Skin epidermis (tissue), 12 donors: ENCODE data around the gene TJP1.
A peak's percentile ranks its signal among the peaks of the same experiment; 100 is the strongest.
"Not testable (repeated sequence)": the region's sequence is repeated elsewhere in the genome, so short reads cannot be mapped to it uniquely, and the experiment has no call there.

Experiments used
- H3K27ac ChIP-seq, 21 experiments: fragments of 200-600 bp; sonication (generic) in 11 of 21; one replicate each; pipeline ENCODE4 v1.5.0; 2020; ENCODE audit warnings: mild to moderate bottlenecking in 3 of 21, inconsistent platforms in 2 of 21, moderate library complexity in 2 of 21
- H3K4me3 ChIP-seq, 7 experiments: fragments of 200-600 bp; sonication (generic) in 2 of 7; one replicate each; pipeline ENCODE4 v1.5.0; 2020; ENCODE audit warnings: inconsistent platforms in 2 of 7, mild to moderate bottlenecking in 2 of 7, moderate library complexity in 1 of 7

Gene TJP1

GRCh38 chr15:29672923-29673809, 149.1 kb downstream of the TJP1 start:
- Histone ChIP-seq H3K27ac (no peak overlapping the region), H3K4me3 (no peak overlapping the region)

GRCh38 chr15:29672446-29672845, 149.8 kb downstream of the TJP1 start:
- no peak overlapping the region for H3K27ac ChIP-seq
- no peak overlapping the region for H3K4me3 ChIP-seq

GRCh38 chr15:29672046-29672445, 150.2 kb downstream of the TJP1 start:
- H3K4me3 ChIP-seq, H3K27ac ChIP-seq: not testable (repeated sequence)

GRCh38 chr15:29670998-29671981, 151.0 kb downstream of the TJP1 start:
- no peak overlapping the region for H3K4me3 ChIP-seq
- peak overlapping the region in 4 of 21 experiments; percentile 10 to 49 (median 29) for H3K27ac ChIP-seq

- peak overlapping the region in 3 of 21 experiments; percentile 10 to 49 (median 29) for H3K27ac ChIP-seq
- H3K4me3 ChIP-seq, result no peak overlapping the region
These were observed 152.0 kb downstream of the TJP1 start for GRCh38 chr15:29670266-29670665.

GRCh38 chr15:29669823-29670222, 152.4 kb downstream of the TJP1 start:
- no peak overlapping the region for H3K4me3 ChIP-seq
- peak overlapping the region in 1 of 21 experiments; percentile 29 for H3K27ac ChIP-seq

GRCh38 chr15:29668120-29668602, 154.1 kb downstream of the TJP1 start:
- Histone ChIP-seq H3K27ac (no peak overlapping the region), H3K4me3 (no peak overlapping the region)

GRCh38 chr15:29666241-29666640, 156.0 kb downstream of the TJP1 start:
- Histone ChIP-seq H3K4me3 (no peak overlapping the region), H3K27ac (no peak overlapping the region)

- Histone ChIP-seq H3K4me3 (no peak overlapping the region), H3K27ac (no peak overlapping the region)
These were observed 156.7 kb downstream of the TJP1 start for GRCh38 chr15:29665444-29666003.

- no peak overlapping the region for H3K27ac ChIP-seq
- no peak overlapping the region for H3K4me3 ChIP-seq
These were observed 157.9 kb downstream of the TJP1 start for GRCh38 chr15:29664406-29664805.

GRCh38 chr15:29657476-29657817, 164.8 kb downstream of the TJP1 start:
- not testable (repeated sequence) for H3K4me3 ChIP-seq, H3K27ac ChIP-seq

- no peak overlapping the region for H3K27ac ChIP-seq
- H3K4me3 ChIP-seq, result no peak overlapping the region
These were observed 165.4 kb downstream of the TJP1 start for GRCh38 chr15:29656636-29657475.

- no peak overlapping the region for H3K27ac ChIP-seq
- H3K4me3 ChIP-seq, result no peak overlapping the region
These were observed 169.7 kb downstream of the TJP1 start for GRCh38 chr15:29652595-29652994.

- Histone ChIP-seq H3K4me3 (no peak overlapping the region), H3K27ac (no peak overlapping the region)
These were observed 170.6 kb downstream of the TJP1 start for GRCh38 chr15:29651476-29652233.
